Glutamatergic neuron (in vitro differentiated cells): ENCODE measurements around the gene TGFBI. TPM values are rescaled to one million over a fixed set of nuclear protein-coding genes. Genes with fewer than 3 reads are reported as not detected.

Source experiments
- DNase-seq: peaks from one replicate; pipeline ENCODE4 v3.0.0; 2022
- H3K27ac Mint-ChIP-seq: one replicate; pipeline ENCODE4 v1.8.0; 2020; ENCODE audit warnings: mild to moderate bottlenecking, mixed read lengths, inconsistent platforms; ENCODE audit not compliant: unreplicated experiment
- H3K27me3 Mint-ChIP-seq: one replicate; pipeline ENCODE4 v1.8.0; 2020; ENCODE audit warnings: mild to moderate bottlenecking, moderate library complexity, mixed read lengths, inconsistent platforms; ENCODE audit not compliant: unreplicated experiment
- H3K36me3 Mint-ChIP-seq: one replicate; pipeline ENCODE4 v1.8.0; 2020; ENCODE audit warnings: mild to moderate bottlenecking, mixed read lengths, inconsistent platforms; ENCODE audit not compliant: unreplicated experiment
- H3K4me1 Mint-ChIP-seq: one replicate; pipeline ENCODE4 v1.8.0; 2020; ENCODE audit warnings: mild to moderate bottlenecking, low read depth, mixed read lengths, inconsistent platforms; ENCODE audit not compliant: unreplicated experiment
- H3K4me3 Mint-ChIP-seq: one replicate; pipeline ENCODE4 v1.8.0; 2020; ENCODE audit warnings: mild to moderate bottlenecking, mixed read lengths, inconsistent platforms; ENCODE audit not compliant: unreplicated experiment
- H3K9me3 Mint-ChIP-seq: one replicate; pipeline ENCODE4 v1.8.0; 2020; ENCODE audit warnings: mild to moderate bottlenecking, moderate library complexity, mixed read lengths, inconsistent platforms; ENCODE audit not compliant: unreplicated experiment
- CTCF ChIP-seq: fragments of 200-600 bp; sonication (generic); IDR thresholded peaks from one replicate; pipeline ENCODE4 v1.5.0; 2021; ENCODE audit not compliant: partially characterized antibody, unreplicated experiment
- total RNA-seq: library from RNA; stranded (reverse); fragmentation: NEBNext Ultra II Directional; extraction: Animal tissue kit (Norgen Biotek cat#: 25700); gene quantifications from one replicate; pipeline ENCODE4 v1.2.1, GENCODE V29; 2021; ENCODE audit not compliant: unreplicated experiment

TGFBI gene
- total RNA-seq, 1 donor from 2014 or later = 2.3 TPM

GRCh38 chr5:136056771-136057335 lies 28.1 kb downstream of the TGFBI start:
- Mint-ChIP-seq H3K9me3 (no peaks in the 10 kb centered on the region), H3K27me3 (peaks cover 2% of the 10 kb centered on the region), H3K4me1 (peaks cover 10% of the 10 kb centered on the region), H3K36me3 (no peaks in the 10 kb centered on the region), H3K27ac (no peak overlapping the region), H3K4me3 (no peak overlapping the region)
- DNase-seq = no peak
- TF ChIP-seq CTCF = no peak

- H3K36me3 Mint-ChIP-seq = no peaks in the 10 kb centered on the region
- H3K4me1 Mint-ChIP-seq = peaks cover 10% of the 10 kb centered on the region
- no peak for TF ChIP-seq CTCF
- H3K4me3 Mint-ChIP-seq = no peak overlapping the region
- H3K9me3 Mint-ChIP-seq = no peaks in the 10 kb centered on the region
- no peak overlapping the region for H3K27ac Mint-ChIP-seq
- H3K27me3 Mint-ChIP-seq = peaks cover 2% of the 10 kb centered on the region
- DNase-seq = no peak
Observed at GRCh38 chr5:136057401-136058038, 28.7 kb downstream of the TGFBI start.

- no peak overlapping the region for H3K4me3 Mint-ChIP-seq
- H3K4me1 Mint-ChIP-seq = peaks cover 10% of the 10 kb centered on the region
- H3K27ac Mint-ChIP-seq = no peak overlapping the region
- peak; percentile 15 for TF ChIP-seq CTCF
- H3K9me3 Mint-ChIP-seq = no peaks in the 10 kb centered on the region
- no peaks in the 10 kb centered on the region for H3K36me3 Mint-ChIP-seq
- H3K27me3 Mint-ChIP-seq = peaks cover 2% of the 10 kb centered on the region
- DNase-seq = no peak
Observed at GRCh38 chr5:136058039-136058971, 29.5 kb downstream of the TGFBI start.

GRCh38 chr5:136058972-136059354 lies 30.2 kb downstream of the TGFBI start:
- Mint-ChIP-seq H3K36me3 (no peaks in the 10 kb centered on the region), H3K9me3 (no peaks in the 10 kb centered on the region), H3K27ac (no peak overlapping the region), H3K4me1 (peaks cover 10% of the 10 kb centered on the region), H3K27me3 (peaks cover 2% of the 10 kb centered on the region), H3K4me3 (no peak overlapping the region)
- DNase-seq = no peak
- TF ChIP-seq CTCF = no peak
